Adipose tissue (tissue), 3 donors: Measurements from ENCODE around the gene SETD1A. TPM values are rescaled to one million over a fixed set of nuclear protein-coding genes. Genes with fewer than 3 reads are reported as not detected.

ENCODE experiments used
- H3K27ac ChIP-seq: one replicate; pipeline ENCODE4 v1.5.1; 2013; ENCODE audit warnings: low read depth, low read length
- WGBS, 3 donors: extraction: QIAGEN DNeasy Blood & Tissue Kit; methylation state at CpG; one replicate each; pipeline ENCODE4 v1.1.7; 2013; 5-methylcytosine and 5-hydroxymethylcytosine counted together
- polyA plus RNA-seq, 3 donors: library from polyadenylated mRNA; stranded (reverse); fragments of 200-250 nt; gene quantifications; one replicate each; pipeline ENCODE4 v1.2.3, GENCODE V29; 2013
- donor health status: healthy with polysubstance abuse.
- donor health status: Bipolar disorder and iron deficiency.
- donor health status: healthy.

Gene SETD1A
- polyA plus RNA-seq, result 10 to 100 TPM in 2 of 3 donors, 1 to 10 TPM in 1; 5.1 to 13.0 (median 10.8) TPM

GRCh38 chr16:30957456-30958174, at the start of gene SETD1A:
Gene SETD1A, plus strand, starts transcription at chr16:30957754. Its CDS starts 978 bp downstream, at chr16:30958732.
- WGBS, 3 donors, result 0 to 1% (median 1%) methylated on average over 57 to 85 of the region's 85 CpGs

GRCh38 chr16:30910427-30911029, 47.0 kb upstream of the SETD1A start:
- 68 to 73% (median 70%) methylated on average over 18 of the region's 18 CpGs for whole genome bisulfite sequencing, 3 donors
- H3K27ac ChIP-seq, result no peak overlapping the region

More at GRCh38 chr16:30957456-30958174, at the start of gene SETD1A:
- H3K27ac ChIP-seq, result peak within 1 kb of the TSS; percentile 79

- no peak overlapping the region for H3K27ac ChIP-seq
- 89 to 94% (median 90%) methylated on average over 6 of the region's 6 CpGs for WGBS, 3 donors
Observed at GRCh38 chr16:30912794-30913412, 44.7 kb upstream of the SETD1A start.

GRCh38 chr16:30914830-30915229, 42.7 kb upstream of the SETD1A start:
- WGBS, 3 donors, result 91 to 97% (median 93%) methylated on average over 3 of the region's 3 CpGs
- no peak overlapping the region for H3K27ac ChIP-seq

GRCh38 chr16:30918614-30919013, 38.9 kb upstream of the SETD1A start:
- 64 to 72% (median 64%) methylated on average over 1 of the region's 1 CpG for WGBS, 3 donors
- no peak overlapping the region for H3K27ac ChIP-seq

- H3K27ac ChIP-seq, result no peak overlapping the region
- WGBS, 3 donors, result 48 to 70% (median 66%) methylated on average over 2 of the region's 2 CpGs
Observed at GRCh38 chr16:30920891-30921290, 36.7 kb upstream of the SETD1A start.

- H3K27ac ChIP-seq, result peak overlapping the region; percentile 60
- WGBS, 3 donors, result 21 to 26% (median 26%) methylated on average over 6 of the region's 6 CpGs
Observed at GRCh38 chr16:30921459-30921747, 36.2 kb upstream of the SETD1A start.

- H3K27ac ChIP-seq, result peak overlapping the region; percentile 60
- 0 to 1% (median 0%) methylated on average over 37 of the region's 37 CpGs for WGBS, 3 donors
Observed at GRCh38 chr16:30921748-30922419, 35.7 kb upstream of the SETD1A start.

- peak overlapping the region; percentile 48 for H3K27ac ChIP-seq
- WGBS, 3 donors, result 0 to 1% (median 1%) methylated on average over 42 of the region's 42 CpGs
Observed at GRCh38 chr16:30922420-30922959, 35.1 kb upstream of the SETD1A start.

GRCh38 chr16:30922960-30923535, 34.5 kb upstream of the SETD1A start:
- H3K27ac ChIP-seq, result peak overlapping the region; percentile 48
- WGBS, 3 donors, result 0 to 1% (median 0%) methylated on average over 27 to 32 of the region's 33 CpGs

GRCh38 chr16:30923554-30924075, 33.9 kb upstream of the SETD1A start, which contains the start of gene FBXL19:
Gene FBXL19, plus strand, starts transcription at chr16:30923572. Its CDS starts 2,183 bp downstream, at chr16:30925755.
- 1 to 2% (median 1%) methylated on average over 7 to 30 of the region's 31 CpGs for WGBS, 3 donors
- H3K27ac ChIP-seq, result peak within 1 kb of the TSS; percentile 48

GRCh38 chr16:30924076-30924912, 33.3 kb upstream of the SETD1A start:
- H3K27ac ChIP-seq, result peak overlapping the region; percentile 10

GRCh38 chr16:30924913-30925631, 32.5 kb upstream of the SETD1A start:
- 66 to 75% (median 74%) methylated on average over 11 of the region's 11 CpGs for WGBS, 3 donors
- no peak overlapping the region for H3K27ac ChIP-seq

More at GRCh38 chr16:30924076-30924912, 33.3 kb upstream of the SETD1A start:
- 4 to 15% (median 7%) methylated on average over 14 to 47 of the region's 53 CpGs for WGBS, 3 donors

GRCh38 chr16:30925632-30925987, 31.9 kb upstream of the SETD1A start:
- no peak overlapping the region for H3K27ac ChIP-seq
- WGBS, 3 donors, result 91 to 94% (median 93%) methylated on average over 20 to 26 of the region's 26 CpGs

- no peak overlapping the region for H3K27ac ChIP-seq
- WGBS, 3 donors, result 57 to 72% (median 65%) methylated on average over 10 of the region's 10 CpGs
Observed at GRCh38 chr16:30925995-30926811, 31.4 kb upstream of the SETD1A start.
